GM21423 (cell line): Measurements from ENCODE around the gene TAS2R20.
"Not testable (repeated sequence)": the region's sequence is repeated elsewhere in the genome, so short reads cannot be mapped to it uniquely, and the experiment has no call there.

ENCODE experiments used
- ATAC-seq: cut with Tn5 transposase; IDR thresholded peaks from one replicate; pipeline ENCODE4 v1.9.1; 2021; ENCODE audit warnings: mild to moderate bottlenecking, moderate library complexity; ENCODE audit not compliant: unreplicated experiment

TAS2R20 gene, protein sequence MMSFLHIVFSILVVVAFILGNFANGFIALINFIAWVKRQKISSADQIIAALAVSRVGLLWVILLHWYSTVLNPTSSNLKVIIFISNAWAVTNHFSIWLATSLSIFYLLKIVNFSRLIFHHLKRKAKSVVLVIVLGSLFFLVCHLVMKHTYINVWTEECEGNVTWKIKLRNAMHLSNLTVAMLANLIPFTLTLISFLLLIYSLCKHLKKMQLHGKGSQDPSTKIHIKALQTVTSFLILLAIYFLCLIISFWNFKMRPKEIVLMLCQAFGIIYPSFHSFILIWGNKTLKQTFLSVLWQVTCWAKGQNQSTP

DNA sequence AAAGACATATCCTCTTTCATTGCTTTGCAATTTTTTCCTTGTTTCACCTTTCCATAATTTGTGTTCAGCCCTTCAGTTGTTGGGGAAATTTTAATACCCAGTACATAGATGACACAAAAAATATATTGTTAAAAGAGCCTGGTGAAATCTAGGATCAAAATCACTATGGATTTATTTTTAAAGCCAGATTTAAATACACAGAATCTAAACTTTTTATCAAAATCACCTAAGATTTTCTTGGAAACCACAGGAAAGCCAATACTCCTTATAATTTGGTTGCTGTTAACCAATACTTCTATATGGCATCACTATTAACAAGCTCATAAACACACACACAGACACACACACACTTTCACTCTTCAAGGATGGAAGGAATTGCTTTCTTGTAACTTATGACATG is at the start of gene TAS2R20:
Gene TAS2R20, minus strand, starts transcription at position 101 of the 400 bp plus-strand sequence. CDS start 429 bp downstream, outside the sequence.
- no peak for ATAC-seq

DNA sequence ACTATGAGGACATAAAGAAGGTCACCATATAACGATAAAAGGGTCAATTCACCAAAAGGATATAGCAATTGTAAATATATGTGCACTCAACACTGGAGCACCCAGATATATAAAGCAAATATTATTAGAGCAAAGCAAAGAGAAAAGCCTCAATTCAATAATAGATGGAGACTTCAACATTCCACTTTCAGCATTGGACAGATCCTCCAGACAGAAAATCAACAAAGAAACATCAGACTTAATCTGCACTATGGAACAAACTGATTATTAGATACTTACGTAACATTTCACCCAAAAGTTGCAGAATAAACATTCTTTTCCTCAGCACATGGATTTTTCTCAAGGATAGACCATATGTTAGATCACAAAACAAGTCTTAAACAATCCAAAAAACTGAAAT is 43.3 kb upstream of the TAS2R20 start:
- not testable (repeated sequence) for ATAC-seq

DNA sequence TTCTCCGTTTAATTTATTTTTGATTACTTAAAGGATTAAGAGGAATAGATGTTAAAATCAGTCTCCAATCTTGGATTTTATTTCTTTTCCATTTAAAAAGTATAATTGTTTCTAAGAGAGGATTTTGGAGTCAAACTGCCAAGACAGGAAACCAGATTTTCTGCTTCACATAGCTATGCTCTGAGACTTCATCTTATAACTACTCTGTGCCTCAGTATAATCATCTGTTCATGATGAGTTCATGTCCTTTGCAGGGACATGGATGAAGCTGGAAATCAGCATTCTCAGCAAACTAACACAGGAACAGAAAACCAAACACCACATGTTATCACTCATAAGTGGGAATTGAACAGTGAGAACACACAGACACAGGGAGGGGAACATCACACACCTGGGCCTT is 42.1 kb upstream of the TAS2R20 start:
- ATAC-seq: no peak

DNA sequence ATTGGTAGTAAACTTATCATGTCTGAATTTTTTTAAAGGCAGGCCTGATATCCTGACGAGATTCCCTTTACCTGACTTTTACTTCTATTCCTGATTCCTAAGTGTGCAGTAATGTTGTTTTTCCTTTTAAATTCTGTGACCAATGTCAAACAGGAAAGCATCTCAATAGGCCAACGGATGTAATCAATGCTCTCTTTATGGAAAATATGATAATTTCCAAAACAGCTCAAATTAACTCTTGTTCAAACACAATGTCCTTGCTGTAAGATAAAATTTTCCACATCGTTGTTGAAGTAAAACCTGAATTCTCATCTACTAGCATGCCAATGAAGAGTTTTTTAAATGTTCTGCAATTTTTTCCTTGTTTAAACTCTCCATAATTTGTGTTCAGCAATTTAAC is 41.1 kb upstream of the TAS2R20 start:
- no peak for ATAC-seq

DNA sequence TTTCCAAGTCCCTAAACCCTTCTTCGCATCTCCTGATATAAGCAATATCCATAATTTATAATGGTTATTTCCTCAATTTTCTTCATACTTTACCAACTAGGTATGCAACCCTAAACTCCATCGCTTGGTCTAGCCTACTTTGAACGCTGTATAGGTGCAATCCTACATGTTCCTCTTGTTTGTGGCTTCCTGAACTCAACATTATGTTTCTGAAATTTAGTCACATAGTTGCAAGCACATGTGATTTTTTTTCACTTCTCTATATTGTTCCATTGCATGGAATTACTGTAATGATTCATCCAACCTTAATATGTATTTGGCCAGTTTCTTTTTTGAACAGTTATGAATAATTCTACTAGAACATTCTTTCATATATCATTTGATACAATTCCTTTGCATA is 35.9 kb upstream of the TAS2R20 start:
- ATAC-seq: peak; percentile 42

DNA sequence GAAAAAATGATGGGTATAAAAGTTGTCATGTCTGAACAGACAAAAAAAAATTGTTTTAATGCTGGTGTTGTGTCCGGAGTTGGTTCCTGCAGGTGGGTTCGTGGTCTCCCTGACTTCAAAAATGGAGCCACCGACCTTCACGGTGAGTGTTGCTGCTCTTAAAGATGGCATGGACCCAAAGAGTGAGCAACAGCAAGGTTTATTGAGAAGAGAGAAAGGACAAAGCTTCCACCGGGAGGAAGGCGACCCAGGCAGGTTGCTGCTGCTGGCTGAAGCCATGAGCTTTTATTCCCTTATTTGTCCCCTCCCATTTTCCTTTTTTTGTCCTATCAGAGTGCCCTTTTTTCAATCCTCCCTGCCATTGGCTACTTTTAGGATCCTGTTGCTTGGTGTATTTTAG is 33.2 kb upstream of the TAS2R20 start, which contains the start of gene TAS2R31:
Gene TAS2R31, minus strand, starts transcription at position 101 of the 400 bp plus-strand sequence. Its CDS starts 72 bp downstream, at position 29.
- ATAC-seq: no peak

DNA sequence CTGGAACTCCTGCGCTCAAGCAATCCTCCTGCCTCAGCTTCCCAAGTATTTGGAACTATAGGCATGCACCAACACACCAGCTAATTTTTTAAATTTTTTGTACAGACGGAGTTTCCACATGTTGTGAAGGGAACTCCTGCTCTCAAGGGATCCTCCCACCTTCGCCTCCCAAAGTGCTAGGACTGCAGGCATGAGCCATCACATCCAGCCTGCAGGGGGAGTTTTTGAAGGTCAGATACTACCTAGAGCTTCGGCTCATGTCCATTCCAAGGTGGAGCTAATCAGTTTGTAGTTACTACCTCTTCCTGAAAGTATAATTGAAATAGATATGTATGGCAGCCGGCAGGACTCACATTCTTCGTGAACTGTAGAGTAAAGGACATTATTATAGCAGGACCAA is 28.0 kb upstream of the TAS2R20 start:
- ATAC-seq: no peak

DNA sequence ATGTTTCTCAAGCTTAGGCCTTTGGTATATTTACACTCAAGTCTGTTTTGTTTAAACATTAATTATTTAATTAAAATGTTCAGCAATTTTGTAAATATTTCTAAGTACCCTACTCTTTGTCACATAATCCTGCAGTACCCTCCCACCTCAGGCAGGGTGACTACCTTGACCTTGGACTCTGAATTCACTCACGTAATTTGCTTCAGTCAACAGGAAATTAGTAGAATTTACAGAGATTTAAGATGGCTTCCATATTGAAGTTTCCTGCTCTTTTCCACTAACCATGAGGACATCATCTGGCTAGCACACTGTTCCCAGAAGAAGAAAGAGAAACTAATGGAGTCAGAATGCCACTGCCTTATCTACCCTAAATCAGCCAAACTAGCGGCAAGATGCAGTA is 25.3 kb upstream of the TAS2R20 start:
- no peak for ATAC-seq

DNA sequence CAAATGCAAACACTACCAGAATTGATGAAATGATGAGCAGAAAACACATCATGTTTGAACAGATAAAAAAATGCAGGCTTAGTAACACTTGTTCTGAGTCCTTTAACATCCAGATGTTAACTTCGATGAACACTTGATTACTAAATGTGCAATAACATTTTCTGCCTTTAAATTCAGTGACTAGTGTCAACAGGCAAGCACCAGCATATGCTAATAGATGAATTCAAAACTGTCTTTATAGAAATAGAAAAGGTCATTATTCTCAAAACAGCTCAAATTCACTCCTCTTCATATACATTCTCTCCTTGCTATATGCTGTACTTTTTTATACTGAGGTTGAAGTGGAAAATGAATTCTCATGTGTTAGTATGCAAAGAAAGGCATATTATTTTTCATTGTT is 24.4 kb upstream of the TAS2R20 start, which contains the start of gene TAS2R19:
Gene TAS2R19, minus strand, starts transcription at position 101 of the 400 bp plus-strand sequence. Its CDS starts 49 bp downstream, at position 52.
- no peak for ATAC-seq

DNA sequence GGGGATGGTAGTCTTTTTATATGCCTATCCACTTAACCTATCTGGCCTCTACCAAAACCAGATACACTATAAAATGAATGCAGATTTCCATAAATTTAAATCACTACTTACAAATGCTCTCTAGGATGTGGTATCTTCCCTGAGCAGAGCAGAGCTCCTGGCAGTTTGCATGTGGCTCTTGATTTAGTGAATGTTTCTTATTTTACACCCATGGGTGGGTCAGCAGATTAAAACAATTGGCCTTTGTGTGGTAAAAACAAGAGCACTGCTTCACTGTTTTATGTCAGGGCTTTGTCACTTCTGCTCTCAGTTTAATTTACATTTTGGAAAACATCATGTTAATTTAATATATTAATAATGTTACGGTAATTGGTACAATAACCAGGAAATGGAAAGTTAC is 18.8 kb upstream of the TAS2R20 start:
- no peak for ATAC-seq

DNA sequence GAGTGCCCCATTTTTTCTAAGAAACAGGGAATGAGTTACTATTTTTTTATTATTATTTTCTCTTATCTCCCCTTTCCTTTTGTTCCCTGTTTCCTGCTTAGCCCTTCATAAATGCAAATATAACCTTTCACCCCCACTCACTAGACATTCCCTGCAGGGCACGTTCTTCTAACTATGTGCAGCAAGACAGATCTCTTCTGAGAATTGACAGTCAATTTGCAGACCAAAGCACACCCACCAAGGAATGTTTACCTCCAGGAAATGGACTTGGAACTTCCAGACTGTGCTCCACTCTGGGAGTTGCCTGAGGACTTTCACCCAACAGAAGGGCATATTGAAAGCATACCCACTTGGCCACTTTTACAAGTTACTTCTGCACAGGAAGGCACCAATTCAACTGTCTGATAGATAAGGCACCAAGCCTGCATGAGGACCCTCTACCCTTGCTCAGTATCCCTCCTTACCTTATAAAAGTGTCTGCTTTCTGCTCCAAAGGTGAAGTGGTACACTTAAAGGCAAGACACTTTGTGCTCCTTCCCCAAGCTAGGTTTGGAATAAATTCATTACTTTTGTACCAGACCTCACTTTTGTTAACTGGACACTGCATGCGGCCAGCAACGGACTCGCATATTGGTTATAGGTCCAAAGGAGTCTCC is 17.8 kb upstream of the TAS2R20 start:
- no peak for ATAC-seq

DNA sequence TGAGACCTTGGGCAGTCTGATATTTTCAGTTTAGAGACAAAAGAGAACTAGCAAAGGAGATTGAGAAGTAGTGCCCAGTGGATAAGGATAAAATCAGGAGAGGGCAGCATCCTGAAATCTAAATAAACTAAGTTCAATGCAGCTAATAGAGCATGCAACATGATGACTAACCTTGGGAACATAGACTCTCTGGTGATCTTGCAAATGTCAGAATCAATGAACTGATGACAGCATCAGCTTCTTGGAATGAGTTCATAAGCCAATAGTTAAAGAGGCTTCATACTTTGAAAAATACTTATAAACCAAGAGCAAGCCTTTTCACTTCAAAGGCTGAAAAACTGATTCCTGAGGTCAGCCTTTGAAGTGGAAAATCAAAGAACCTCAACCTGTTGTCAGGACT is 16.1 kb upstream of the TAS2R20 start:
- no peak for ATAC-seq

DNA sequence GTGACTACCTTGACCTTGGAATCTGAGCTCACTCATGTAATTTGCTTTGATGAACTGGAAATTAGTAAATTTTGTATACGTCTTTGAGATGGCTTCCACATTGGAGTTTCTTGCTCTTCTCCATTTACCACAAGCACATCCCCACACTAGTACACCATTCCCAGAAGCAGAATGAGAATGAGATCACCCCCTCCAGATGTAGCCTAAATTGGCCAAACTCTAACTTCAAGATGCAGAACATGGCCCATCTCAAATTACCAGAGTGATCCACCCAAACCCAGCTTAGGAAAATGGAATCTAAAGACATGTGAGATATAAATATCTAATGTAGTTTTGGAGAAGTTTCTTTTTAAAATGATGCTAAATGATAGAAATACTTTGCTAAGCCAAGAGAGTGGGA is 9.5 kb upstream of the TAS2R20 start:
- no peak for ATAC-seq

DNA sequence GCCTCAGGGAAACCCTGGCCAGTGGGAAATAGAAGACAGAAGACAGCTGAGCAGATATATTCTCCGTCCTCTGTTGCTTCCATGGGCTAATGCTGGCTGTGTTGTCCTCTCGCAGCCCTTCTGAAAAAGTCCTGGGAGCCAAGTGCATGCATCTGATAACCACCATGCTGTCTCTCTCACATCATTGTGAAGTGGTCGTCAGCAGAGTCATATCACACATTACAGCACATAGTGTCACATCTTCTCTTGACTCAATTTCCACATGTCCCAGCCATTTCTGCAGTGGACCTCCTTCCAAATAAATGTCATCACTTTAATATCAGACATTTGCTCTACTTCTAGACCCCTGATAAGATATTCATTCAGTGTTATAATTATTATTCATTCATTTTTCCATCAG is 3.8 kb downstream of the TAS2R20 start:
- ATAC-seq: no peak

DNA sequence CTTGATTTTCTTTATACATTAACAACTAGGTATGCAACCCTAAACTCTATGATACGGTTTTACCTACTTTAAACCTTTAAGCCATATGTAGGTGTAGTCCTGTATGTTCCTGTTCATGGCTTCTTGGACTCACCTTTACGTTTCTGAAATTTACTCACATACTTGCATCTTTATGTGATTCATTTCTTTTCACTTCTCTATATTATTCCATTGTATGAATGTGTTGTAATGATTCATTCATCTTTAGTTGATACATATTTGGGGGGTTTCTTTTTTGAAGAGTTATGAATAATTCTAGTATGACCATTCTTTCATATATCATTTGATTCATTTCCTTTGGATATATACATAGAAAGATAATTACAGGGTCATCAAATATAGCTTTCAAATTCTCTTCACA is 9.0 kb downstream of the TAS2R20 start:
- no peak for ATAC-seq

DNA sequence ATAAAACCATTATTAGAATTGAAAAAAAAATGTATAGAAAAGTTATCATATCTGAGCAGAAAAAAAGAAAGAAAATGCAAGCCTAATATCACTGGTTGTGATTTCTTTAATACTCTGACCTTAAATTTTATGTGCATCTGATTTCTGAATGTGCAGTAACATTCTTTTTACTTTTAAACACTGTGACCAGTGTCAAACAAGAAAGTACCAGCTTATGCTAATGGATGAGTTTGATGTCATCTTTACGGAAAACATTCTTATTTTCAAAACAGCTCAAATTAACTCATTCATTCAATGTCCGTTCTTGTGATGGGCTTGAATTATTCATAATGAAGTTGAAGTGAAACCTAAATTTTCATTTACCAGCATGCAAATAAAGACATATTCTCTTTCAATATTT is 11.3 kb downstream of the TAS2R20 start, which contains the start of gene TAS2R50:
Gene TAS2R50, minus strand, starts transcription at position 101 of the 400 bp plus-strand sequence. Its CDS starts 52 bp downstream, at position 49.
- no peak for ATAC-seq

DNA sequence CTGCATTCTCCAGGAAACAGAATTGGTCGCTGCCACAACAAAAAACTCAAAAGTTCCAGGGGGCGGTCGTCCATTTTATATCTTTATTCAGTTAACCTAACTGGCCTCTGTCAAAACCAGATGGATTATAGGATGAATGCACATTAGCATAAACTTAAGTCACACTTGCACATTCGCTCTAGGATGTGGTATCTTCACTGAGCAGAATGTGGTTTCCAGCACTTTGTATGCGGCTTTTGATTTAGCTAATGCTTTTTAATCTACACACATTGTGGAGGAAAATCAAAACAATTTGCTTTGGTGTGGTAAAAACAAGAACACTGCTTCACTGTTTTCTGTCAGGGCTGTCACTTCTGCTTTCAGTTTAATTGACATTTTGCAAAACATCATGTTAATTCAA is 15.9 kb downstream of the TAS2R20 start:
- ATAC-seq: no peak

DNA sequence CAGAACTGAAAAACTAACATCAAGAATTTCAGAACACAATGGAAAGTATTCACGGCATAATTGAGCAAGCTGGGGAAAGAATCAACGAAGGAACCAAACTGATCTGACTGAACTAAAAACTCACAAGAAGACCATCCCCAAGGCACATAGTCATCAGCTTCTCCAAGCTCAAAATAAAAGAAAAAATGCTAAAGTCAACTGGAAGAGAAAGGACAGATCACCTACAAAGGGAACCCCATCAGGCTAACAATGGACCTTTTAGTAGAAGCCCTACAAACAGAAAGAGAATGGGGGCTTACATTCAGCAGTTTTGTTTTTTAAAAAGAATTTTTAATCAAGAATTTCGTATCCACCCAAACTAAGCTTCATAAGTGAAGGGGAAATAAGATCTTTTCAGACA is 23.1 kb downstream of the TAS2R20 start:
- no peak for ATAC-seq

DNA sequence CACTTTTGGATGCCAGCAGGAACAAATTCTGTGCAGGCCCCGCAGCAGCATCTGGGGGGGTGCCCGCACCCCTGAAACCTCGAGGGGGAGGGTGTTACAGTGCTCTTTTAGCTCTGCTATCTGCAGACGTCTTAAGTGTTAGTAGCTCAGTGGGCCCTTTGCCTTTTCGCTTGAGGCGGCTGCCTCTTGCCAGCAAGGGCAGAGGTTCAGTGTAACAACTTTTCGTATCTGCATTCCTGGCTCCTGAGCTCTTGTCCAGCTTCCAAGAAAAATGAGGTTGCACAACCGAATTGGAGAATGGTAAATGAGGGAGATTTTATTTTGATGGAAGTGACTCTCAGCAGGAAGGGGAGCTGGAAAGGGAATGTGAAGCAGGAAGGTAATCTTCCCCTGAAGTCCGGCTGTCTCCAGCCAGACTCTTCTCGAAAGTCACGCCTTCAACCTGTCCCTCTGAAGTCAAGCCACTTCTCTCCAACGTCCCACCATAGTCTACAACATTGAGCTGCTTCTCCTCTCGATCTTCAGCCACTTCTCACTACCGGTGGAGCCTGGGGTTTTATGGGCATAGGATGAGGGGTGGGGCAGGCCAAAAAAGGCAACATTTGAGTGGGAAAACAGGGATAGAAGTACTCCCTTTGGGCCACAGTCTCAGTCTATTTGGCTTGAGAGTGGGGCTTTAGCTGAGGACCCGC is 29.2 kb downstream of the TAS2R20 start:
- ATAC-seq: no peak

DNA sequence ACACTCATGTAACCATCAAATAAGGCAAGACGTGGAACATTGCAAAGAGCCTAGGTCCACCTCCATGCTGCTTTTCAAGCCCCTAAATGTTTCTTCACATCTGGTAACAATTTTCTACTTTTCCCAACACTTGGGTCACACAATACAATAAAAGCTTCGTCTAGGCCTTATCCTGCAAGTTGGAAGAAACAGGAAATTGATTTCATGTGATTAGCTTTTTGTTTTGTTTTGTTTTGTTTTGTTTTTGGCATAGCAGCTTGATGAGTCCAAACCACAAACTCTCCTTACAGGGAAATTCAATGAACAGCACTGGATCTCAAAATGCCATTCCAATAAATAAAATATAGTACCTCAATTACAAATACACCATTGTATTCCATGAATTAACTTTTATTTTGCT is 30.7 kb downstream of the TAS2R20 start:
- ATAC-seq: no peak

DNA sequence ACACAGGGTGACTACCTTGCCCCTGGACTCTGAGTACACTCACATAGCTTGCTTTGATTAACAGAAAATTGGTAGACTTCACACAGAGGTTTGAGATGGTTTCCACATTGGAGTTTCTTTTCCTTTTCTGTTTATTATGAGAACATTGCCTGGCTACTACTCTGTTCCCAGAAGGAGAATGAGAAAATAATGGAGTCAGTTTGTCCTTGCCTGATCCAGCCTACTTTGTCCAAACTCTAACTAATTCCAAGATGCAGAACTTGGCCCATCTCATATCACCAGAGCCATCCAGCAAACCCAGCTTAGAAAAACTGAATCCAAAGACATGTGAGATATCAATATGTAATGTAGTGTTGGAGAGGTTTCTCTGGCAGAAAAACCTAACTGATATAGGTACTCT is 31.8 kb downstream of the TAS2R20 start:
- ATAC-seq: no peak

DNA sequence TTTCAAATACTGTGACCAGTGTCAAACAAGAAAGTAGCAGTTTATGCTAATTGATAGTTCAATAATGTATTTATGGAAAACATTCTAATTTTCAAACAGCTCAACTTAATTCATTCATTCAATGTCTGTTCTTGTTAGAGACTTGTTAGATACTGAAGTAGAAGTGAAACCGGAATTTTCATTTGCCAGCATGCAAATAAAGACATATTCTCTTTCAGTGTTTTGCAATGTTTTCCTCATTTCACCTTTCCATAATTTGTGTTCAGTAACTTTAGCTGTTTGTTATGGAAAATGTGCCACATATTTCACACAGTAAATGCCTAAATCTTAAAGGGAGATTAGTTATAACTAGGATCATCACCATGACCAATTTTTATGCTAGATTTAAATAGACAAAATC is 32.6 kb downstream of the TAS2R20 start:
- ATAC-seq: no peak
